Stimulated activated CD4-positive, alpha-beta T cell treated with anti-CD3 and anti-CD28 coated beads, TNF-alpha, amount 100 ng/mL, for 24 hours (primary cell): Measurements from ENCODE around the gene SNAI1.

Source experiments
- DNase-seq, 3 experiments: peaks; one replicate each; pipeline ENCODE4 v3.0.0-alpha.2; 2020; ENCODE audit warnings: low read depth in 3 of 3

The SNAI1 gene

DNA sequence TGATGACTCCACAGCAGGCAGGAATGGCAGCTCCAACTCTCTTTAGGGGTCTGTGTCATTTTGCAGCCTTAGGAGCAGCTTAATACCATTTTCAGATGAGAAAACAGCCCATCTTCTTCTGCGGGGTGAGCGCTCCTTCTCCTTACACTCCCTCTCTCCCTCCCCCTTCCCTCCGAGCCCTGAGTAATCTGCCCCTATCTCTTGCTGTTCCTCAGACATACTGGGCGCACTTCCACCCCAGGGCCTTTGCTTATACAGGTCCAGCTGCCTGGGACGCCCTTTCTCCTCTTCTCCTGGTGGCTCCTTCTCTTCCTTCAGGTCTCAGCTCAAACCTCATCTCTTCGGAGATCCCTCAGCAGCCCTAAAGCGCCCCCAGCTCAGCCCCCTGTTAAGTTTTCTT lies 54.8 kb downstream of the SNAI1 start:
- DNase-seq = no peak

- DNase-seq = no peak
These were observed 55.4 kb downstream of the SNAI1 start for GRCh38 chr20:50038169-50038568.
